Erythroblast (primary cell): ENCODE measurements around the gene HLCS.

Experiments used
- GATA1 ChIP-seq: IDR thresholded peaks from 2 replicates; pipeline ENCODE4 v1.6.1; 2011; ENCODE audit warnings: low read depth, mild to moderate bottlenecking, control low read depth, low read length, moderate library complexity
- POLR2A ChIP-seq: IDR thresholded peaks from 2 replicates; pipeline ENCODE4 v1.6.1; 2011; ENCODE audit warnings: mild to moderate bottlenecking, low read length

- no peak for TF ChIP-seq POLR2A
- no peak for TF ChIP-seq GATA1
Measured at GRCh38 chr21:36976882-36977651, 10.6 kb upstream of the HLCS start.
